Panc1 (cell line): ENCODE results near the gene GNB1. TPM values are rescaled to one million over a fixed set of nuclear protein-coding genes. Genes with fewer than 3 reads are reported as not detected.

Experiments
- ATAC-seq: fragments of 200-7000 bp; cut with Tn5 transposase; 2 replicates; pipeline ENCODE4 v1.9.1; 2020; ENCODE audit warnings: mild to moderate bottlenecking, moderate library complexity
- BruUV-seq: library from RNA; stranded (reverse); fragments of 400-500 nt; replicated peaks from 2 replicates; lab custom pipeline; 2021; lab: Mats Ljungman, UMichigan
- CTCF ChIA-PET: fragments of 300-600 bp; sonication (Branson Sonifier 250); formaldehyde crosslinking; loops from one replicate; lab custom pipeline; 2022; ENCODE audit warnings: antibody characterized with exemption; lab: Charles Lee
- POLR2A ChIA-PET: fragments of 300-600 bp; sonication (Branson Sonifier 250); formaldehyde crosslinking; loops from one replicate; lab custom pipeline; 2022; ENCODE audit warnings: antibody characterized with exemption; lab: Charles Lee
- DNase-seq: peaks from one replicate; pipeline ENCODE4 v3.0.0-alpha.2; 2010; ENCODE audit warnings: low read depth, low spot score
- H3K27ac ChIP-seq: 2 replicates; pipeline ENCODE4 v1.5.1; 2011; ENCODE audit warnings: mild to moderate bottlenecking, low read length, inconsistent platforms
- H3K27me3 ChIP-seq: fragments of 200-500 bp; sonication (Bioruptor generic); 2 replicates; pipeline ENCODE4 v1.6.0; 2014; ENCODE audit warnings: low read length, inconsistent platforms; ENCODE audit not compliant: control insufficient read depth, insufficient read depth
- H3K36me3 ChIP-seq: fragments of 200-500 bp; sonication (Bioruptor generic); 2 replicates; pipeline ENCODE4 v1.5.1; 2014; ENCODE audit warnings: inconsistent platforms, mild to moderate bottlenecking, low read length, moderate library complexity; ENCODE audit not compliant: control insufficient read depth, insufficient read depth
- H3K4me1 ChIP-seq: 2 replicates; pipeline ENCODE4 v1.5.1; 2011; ENCODE audit warnings: inconsistent platforms, mild to moderate bottlenecking, low read length, moderate library complexity; ENCODE audit not compliant: control insufficient read depth, insufficient read depth
- H3K4me3 ChIP-seq, 2 experiments: 2 replicates each; pipeline ENCODE4 v1.5.1; 2011 to 2012; ENCODE audit warnings: low read depth in 2 of 2, low read length in 2 of 2, mild to moderate bottlenecking in 2 of 2, inconsistent platforms in 1 of 2, moderate library complexity in 1 of 2
- H3K9me3 ChIP-seq: fragments of 200-500 bp; sonication (Bioruptor generic); 2 replicates; pipeline ENCODE4 v1.5.1; 2014; ENCODE audit warnings: low read depth, mild to moderate bottlenecking, inconsistent platforms, low read length, moderate library complexity; ENCODE audit not compliant: control insufficient read depth, insufficient read depth
- POLR2AphosphoS5 ChIP-seq: IDR thresholded peaks from 2 replicates; pipeline ENCODE4 v1.6.1; 2012; ENCODE audit warnings: mild to moderate bottlenecking, low read depth, low read length, moderate library complexity
- REST ChIP-seq, 2 experiments: IDR thresholded peaks; 2 replicates each; pipeline ENCODE4 v1.6.1; 2011 to 2012; ENCODE audit warnings: low read depth in 2 of 2, control low read depth in 1 of 2, low read length in 1 of 2, mild to moderate bottlenecking in 1 of 2, moderate library complexity in 1 of 2; ENCODE audit not compliant: insufficient read depth in 1 of 2
- SIN3A ChIP-seq: IDR thresholded peaks from 2 replicates; pipeline ENCODE4 v1.6.1; 2012; ENCODE audit warnings: low read depth, mild to moderate bottlenecking, low read length, moderate library complexity, borderline replicate concordance; ENCODE audit not compliant: insufficient read depth
- TCF7L2 ChIP-seq: IDR thresholded peaks from 2 replicates; pipeline ENCODE4 v1.6.1; 2011; ENCODE audit warnings: mild to moderate bottlenecking, low read depth, low read length, inconsistent platforms
- in situ Hi-C: cut with HindIII; loops from 2 replicates; pipeline ENCODE4 v1.10.0; 2016; ENCODE audit warnings: low sequenced_read_pairs, low pct_unique_long_range_greater_than_20kb
- intact Hi-C: fragments of 100-400 bp; cut with micrococcal nuclease; formaldehyde crosslinking; loops from one replicate; pipeline ENCODE4 v1.10.0; 2022; ENCODE audit not compliant: unreplicated experiment
- total RNA-seq: library from RNA; stranded (reverse); gene quantifications from one replicate; pipeline ENCODE4 v1.2.1, GENCODE V29; 2021; ENCODE audit not compliant: unreplicated experiment

Gene GNB1
- total RNA-seq, 1 experiment from 2014 or later: 499 TPM

GRCh38 chr1:1779320-1779675 is 111.6 kb downstream of the GNB1 start:
- in situ Hi-C loops: no loop called here
- intact Hi-C loops: no loop called here
- Histone ChIP-seq H3K36me3 (no peaks in the 10 kb centered on the region), H3K9me3 (no peaks in the 10 kb centered on the region), H3K27me3 (no peaks in the 10 kb centered on the region), H3K4me1 (peaks cover 44% of the 10 kb centered on the region), H3K27ac (peak overlapping the region; percentile 77), H3K4me3 (peak overlapping the region; percentile 57 to 73)
- CTCF ChIA-PET: interaction anchor here (0.5 to 0.6 kb wide), 2 partner anchors 25 to 106 kb away, joined by 3 to 8 read pairs; no protein-coding TSS in a partner anchor
- DNase-seq (no peak), ATAC-seq (no peak)
- TF ChIP-seq TCF7L2 (no peak), REST (IDR thresholded peaks at IDR 0.05; ENCODE audit: insufficient read depth in 1 of 2, low read depth in 2 of 2, low read length in 1 of 2) (no peak)
- BruUV-seq: no TSS peak
- POLR2A ChIA-PET: interaction anchor here (0.6 kb wide), 1 partner anchor 30 kb away, joined by 8 read pairs; no protein-coding TSS in a partner anchor

- no peaks in the 10 kb centered on the region for H3K27me3 ChIP-seq
- no peaks in the 10 kb centered on the region for H3K36me3 ChIP-seq
- intact Hi-C loops: no loop called here
- no TSS peak for BruUV-seq
- DNase-seq (no peak), ATAC-seq (peak; percentile 76)
- H3K4me3 ChIP-seq: peak overlapping the region; percentile 57 to 73
- H3K9me3 ChIP-seq: no peaks in the 10 kb centered on the region
- H3K27ac ChIP-seq: peak overlapping the region; percentile 77
- peaks cover 44% of the 10 kb centered on the region for H3K4me1 ChIP-seq
- CTCF ChIA-PET: interaction anchor here (0.5 to 0.6 kb wide), 2 partner anchors 25 to 107 kb away, joined by 3 to 8 read pairs; no protein-coding TSS in a partner anchor
- in situ Hi-C loops: no loop called here
- POLR2A ChIA-PET: interaction anchor here (0.6 kb wide), 1 partner anchor 30 kb away, joined by 8 read pairs; no protein-coding TSS in a partner anchor
- TF ChIP-seq SIN3A: peak; percentile 67; the same call in 1 of the 2 replicates
- TF ChIP-seq REST (IDR thresholded peaks at IDR 0.05; ENCODE audit: insufficient read depth in 1 of 2, low read depth in 2 of 2, low read length in 1 of 2): no peak
- peak; percentile 72 for TF ChIP-seq POLR2AphosphoS5
Measured at GRCh38 chr1:1778663-1779319, 112.1 kb downstream of the GNB1 start.
